H1 (cell line): ENCODE data around the gene LAT. TPM values are rescaled to one million over a fixed set of nuclear protein-coding genes. Genes with fewer than 3 reads are reported as not detected.
A peak's percentile ranks its signal among the peaks of the same experiment; 100 is the strongest.

ENCODE experiments used
- CTCF ChIA-PET: fragments of 300-600 bp; sonication (Branson Sonifier 250); formaldehyde crosslinking; loops from one replicate; lab custom pipeline; 2021; ENCODE audit not compliant: partially characterized antibody; lab: Charles Lee
- POLR2A ChIA-PET: fragments of 300-600 bp; sonication (Branson Sonifier 250); formaldehyde crosslinking; loops from one replicate; lab custom pipeline; 2021; ENCODE audit warnings: inconsistent platforms; ENCODE audit not compliant: partially characterized antibody; lab: Charles Lee
- DNase-seq, 2 experiments: peaks; one replicate each; pipeline versions ENCODE4 v3.0.0 to v3.0.0-alpha.2; 2010 to 2022; ENCODE audit warnings: low spot score in 2 of 2, low read depth in 1 of 2, mixed read lengths in 1 of 2
- FAIRE-seq: peaks from 2 replicates; lab custom pipeline; 2011; peaks lifted over from hg19 to GRCh38; lab: Jason Lieb, UNC
- H2AFZ ChIP-seq: 2 replicates; pipeline ENCODE4 v1.8.1; 2012; ENCODE audit warnings: low read length, inconsistent platforms
- H2AK5ac ChIP-seq: 2 replicates; pipeline ENCODE4 v1.6.1; 2013; ENCODE audit warnings: low read depth, low read length
- H2BK120ac ChIP-seq: replicated peaks from 2 replicates; pipeline ENCODE3; 2013; ENCODE audit warnings: low read depth, low read length, inconsistent platforms
- H2BK12ac ChIP-seq: 2 replicates; pipeline ENCODE4 v1.6.1; 2013; ENCODE audit warnings: low read depth, low read length
- H2BK15ac ChIP-seq: 2 replicates; pipeline ENCODE4 v1.6.1; 2013; ENCODE audit warnings: low read length
- H2BK20ac ChIP-seq: 2 replicates; pipeline ENCODE4 v1.6.1; 2013; ENCODE audit warnings: low read length
- H2BK5ac ChIP-seq: 2 replicates; pipeline ENCODE4 v1.6.1; 2013; ENCODE audit warnings: low read depth, low read length
- H3K14ac ChIP-seq: 2 replicates; pipeline ENCODE4 v1.6.1; 2013; ENCODE audit warnings: inconsistent platforms; ENCODE audit not compliant: insufficient read length
- H3K18ac ChIP-seq: 2 replicates; pipeline ENCODE4 v1.6.1; 2013; ENCODE audit warnings: low read length; ENCODE audit errors: extremely low read depth
- H3K23ac ChIP-seq: 2 replicates; pipeline ENCODE4 v1.6.1; 2013; ENCODE audit warnings: inconsistent platforms; ENCODE audit not compliant: insufficient read length
- H3K23me2 ChIP-seq: 2 replicates; pipeline ENCODE4 v1.6.1; 2013; ENCODE audit warnings: low read depth, low read length
- H3K27ac ChIP-seq: 2 replicates; pipeline ENCODE4 v1.6.1; 2011; ENCODE audit warnings: low read depth, low read length, inconsistent platforms
- H3K27me3 ChIP-seq, 4 experiments: replicated peaks in 1 of 4; 1 replicate in 1 of 4; 2 replicates in 3 of 4; pipeline versions ENCODE4 v1.6.1 to v1.8.1; 2011 to 2013; ENCODE audit warnings: low read length in 3 of 4, mild to moderate bottlenecking in 3 of 4, inconsistent platforms in 2 of 4, mixed read lengths in 2 of 4, moderate library complexity in 1 of 4; ENCODE audit not compliant: control insufficient read depth in 3 of 4, insufficient read depth in 3 of 4; ENCODE audit errors: extremely low read depth in 1 of 4
- H3K36me3 ChIP-seq, 4 experiments: 2 replicates each; pipeline versions ENCODE4 v1.6.1 to v1.8.1; 2011 to 2013; ENCODE audit warnings: mild to moderate bottlenecking in 4 of 4, low read length in 3 of 4, moderate library complexity in 2 of 4, control low read depth in 1 of 4, inconsistent platforms in 1 of 4; ENCODE audit not compliant: insufficient read depth in 4 of 4, control insufficient read depth in 2 of 4
- H3K4ac ChIP-seq: replicated peaks from 2 replicates; pipeline ENCODE3; 2013; ENCODE audit warnings: low read length, low read depth, mixed read lengths, inconsistent platforms; ENCODE audit not compliant: insufficient read length
- H3K4me1 ChIP-seq, 4 experiments: replicated peaks in 1 of 4; 1 replicate in 1 of 4; 2 replicates in 3 of 4; pipeline versions ENCODE4 v1.6.1 to v1.8.1; 2011 to 2013; ENCODE audit warnings: low read length in 3 of 4, inconsistent platforms in 2 of 4, mixed read lengths in 1 of 4; ENCODE audit not compliant: insufficient read depth in 4 of 4, control insufficient read depth in 3 of 4
- H3K4me2 ChIP-seq, 2 experiments: 2 replicates each; pipeline versions ENCODE4 v1.6.1 to v1.8.1; 2011 to 2013; ENCODE audit warnings: low read depth in 2 of 2, low read length in 2 of 2, control low read depth in 1 of 2, inconsistent platforms in 1 of 2, mild to moderate bottlenecking in 1 of 2; ENCODE audit not compliant: insufficient read depth in 1 of 2
- H3K4me3 ChIP-seq, 4 experiments: fragments of 200-600, 300-600 bp in 1 of 4; sonication (generic), shearing (Covaris generic), sonication (Bioruptor Twin) in 1 of 4; 2 replicates each; pipeline versions ENCODE4 v1.5.1 to v1.8.1; 2011 to 2016; ENCODE audit warnings: low read length in 4 of 4, low read depth in 3 of 4, control low read depth in 2 of 4, inconsistent platforms in 2 of 4, mild to moderate bottlenecking in 2 of 4, mixed read lengths in 1 of 4, moderate library complexity in 1 of 4; ENCODE audit not compliant: insufficient read depth in 2 of 4; ENCODE audit errors: extremely low read depth in 1 of 4
- H3K56ac ChIP-seq: replicated peaks from 2 replicates; pipeline ENCODE3; 2013; ENCODE audit warnings: low read depth, mild to moderate bottlenecking, mixed read lengths, low read length, inconsistent platforms; ENCODE audit not compliant: insufficient read length
- H3K79me1 ChIP-seq: 2 replicates; pipeline ENCODE4 v1.6.1; 2013; ENCODE audit warnings: low read depth, low read length, control low read depth
- H3K79me2 ChIP-seq, 2 experiments: 2 replicates each; pipeline versions ENCODE4 v1.6.1 to v1.8.1; 2012 to 2013; ENCODE audit warnings: low read length in 2 of 2, mild to moderate bottlenecking in 2 of 2, inconsistent platforms in 1 of 2; ENCODE audit not compliant: insufficient read depth in 2 of 2, control insufficient read depth in 1 of 2
- H3K9ac ChIP-seq, 4 experiments: replicated peaks in 1 of 4; 1 replicate in 1 of 4; 2 replicates in 3 of 4; pipeline versions ENCODE4 v1.6.1 to v1.8.1; 2011 to 2013; ENCODE audit warnings: low read depth in 3 of 4, low read length in 3 of 4, control low read depth in 2 of 4, mild to moderate bottlenecking in 2 of 4, moderate library complexity in 2 of 4, inconsistent platforms in 1 of 4; ENCODE audit errors: extremely low read depth in 1 of 4
- H3K9me3 ChIP-seq, 2 experiments: 2 replicates each; pipeline versions ENCODE4 v1.6.1 to v1.8.1; 2012 to 2013; ENCODE audit warnings: mild to moderate bottlenecking in 2 of 2, moderate library complexity in 2 of 2, control low read depth in 1 of 2, inconsistent platforms in 1 of 2, low read depth in 1 of 2, low read length in 1 of 2, mixed read lengths in 1 of 2; ENCODE audit not compliant: insufficient read depth in 2 of 2
- H4K20me1 ChIP-seq, 2 experiments: replicated peaks in 1 of 2; 2 replicates each; pipeline versions ENCODE3 to v1.8.1; 2011 to 2013; ENCODE audit warnings: inconsistent platforms in 2 of 2, low read length in 2 of 2, mild to moderate bottlenecking in 1 of 2; ENCODE audit not compliant: insufficient read depth in 2 of 2, control insufficient read depth in 1 of 2
- H4K5ac ChIP-seq: 2 replicates; pipeline ENCODE4 v1.6.1; 2013; ENCODE audit warnings: low read length, low read depth, mixed read lengths, inconsistent platforms; ENCODE audit not compliant: insufficient read length
- H4K8ac ChIP-seq: 2 replicates; pipeline ENCODE4 v1.8.0; 2013; ENCODE audit warnings: mild to moderate bottlenecking, moderate library complexity, low read length, inconsistent platforms; ENCODE audit not compliant: insufficient read depth; ENCODE audit errors: extremely low read depth
- H4K91ac ChIP-seq: replicated peaks from 2 replicates; pipeline ENCODE3; 2013; ENCODE audit warnings: low read length, mixed read lengths, inconsistent platforms; ENCODE audit not compliant: insufficient read length
- CTCF ChIP-seq, 3 experiments: IDR thresholded peaks; 1 replicate in 2 of 3; 2 replicates in 1 of 3; pipeline versions ENCODE4 v1.5.1 to v1.6.1; 2011; ENCODE audit warnings: low read length in 3 of 3, mild to moderate bottlenecking in 3 of 3, inconsistent platforms in 2 of 3, low read depth in 1 of 3, moderate library complexity in 1 of 3; ENCODE audit not compliant: insufficient read depth in 1 of 3; ENCODE audit errors: control extremely low read depth in 1 of 3
- EGR1 ChIP-seq: IDR thresholded peaks from 2 replicates; pipeline ENCODE4 v1.6.1; 2011; ENCODE audit warnings: low read depth, low read length, borderline replicate concordance
- EZH2 ChIP-seq: fragments of 200-600 bp; sonication (generic); IDR thresholded peaks from 2 replicates; pipeline ENCODE4 v1.7.1; 2012; ENCODE audit warnings: low read depth, mild to moderate bottlenecking, moderate library complexity, low read length, inconsistent platforms; ENCODE audit not compliant: severe bottlenecking
- HDAC6 ChIP-seq: IDR thresholded peaks from one replicate; pipeline ENCODE4 v1.7.1; 2012; ENCODE audit warnings: low read depth, mild to moderate bottlenecking, inconsistent platforms, low read length, moderate library complexity
- KDM5A ChIP-seq: fragments of 200-600 bp; IDR thresholded peaks from 2 replicates; pipeline ENCODE4 v1.7.1; 2012; ENCODE audit warnings: mild to moderate bottlenecking, low read length, inconsistent platforms, mixed read lengths
- RAD21 ChIP-seq, 2 experiments: IDR thresholded peaks in 1 of 2; conservative IDR thresholded peaks in 1 of 2; 2 replicates each; pipeline ENCODE4 v1.6.1; 2011; ENCODE audit warnings: low read depth in 2 of 2, low read length in 2 of 2, improper control_type of control experiment in 1 of 2, inconsistent platforms in 1 of 2, mild to moderate bottlenecking in 1 of 2, moderate library complexity in 1 of 2
- SIN3A ChIP-seq, 2 experiments: IDR thresholded peaks in 1 of 2; conservative IDR thresholded peaks in 1 of 2; 2 replicates each; pipeline ENCODE4 v1.6.1; 2011 to 2012; ENCODE audit warnings: low read length in 2 of 2, improper control_type of control experiment in 1 of 2, low read depth in 1 of 2, mild to moderate bottlenecking in 1 of 2
- WGBS, 2 experiments: shearing (Covaris generic) in 1 of 2; methylation state at CpG; one replicate each; pipeline versions ENCODE4 v1.1.6 to v1.1.7; 2013 to 2015; ENCODE audit warnings: low lambda C conversion rate in 2 of 2, mixed read lengths in 2 of 2, inconsistent platforms in 1 of 2, low coverage in 1 of 2, missing lambda C conversion rate in 1 of 2; ENCODE audit not compliant: insufficient replicate concordance in 2 of 2, insufficient coverage in 1 of 2, insufficient read length in 1 of 2; ENCODE audit errors: extremely low coverage in 1 of 2, missing lambda C conversion rate in 1 of 2; 5-methylcytosine and 5-hydroxymethylcytosine counted together
- polyA plus RNA-seq, 7 experiments: library from polyadenylated mRNA; depleted of rRNA in 3 of 7; stranded (reverse) in 5 of 7; unstranded in 2 of 7; fragments of >200 nt in 5 of 7; fragments of 200-250 nt in 2 of 7; gene quantifications; 1 replicate in 5 of 7; 2 replicates in 1 of 7; 4 replicates in 1 of 7; pipeline versions ENCODE4 v1.2.1 to v1.2.3, GENCODE V29; 2011 to 2013; ENCODE audit warnings: missing spikeins in 2 of 7, mixed read lengths in 2 of 7
- total RNA-seq: library from RNA; stranded (reverse); fragmentation: NEBNext Ultra II Directional; extraction: Animal tissue kit (Norgen Biotek cat#: 25700); gene quantifications from 2 replicates; pipeline ENCODE4 v1.2.1, GENCODE V29; 2021
- TF ChIP-seq, protein P1 (sequence below): IDR thresholded peaks from 2 replicates; pipeline ENCODE4 v1.6.1; 2012; ENCODE audit warnings: inconsistent platforms

Gene LAT
- total and polyA plus RNA-seq, 2 of the 8 experiments (the other 6 are each of a cell fraction or from before 2014, with no cell fraction given), result 2.7 to 3.4 TPM

DNA sequence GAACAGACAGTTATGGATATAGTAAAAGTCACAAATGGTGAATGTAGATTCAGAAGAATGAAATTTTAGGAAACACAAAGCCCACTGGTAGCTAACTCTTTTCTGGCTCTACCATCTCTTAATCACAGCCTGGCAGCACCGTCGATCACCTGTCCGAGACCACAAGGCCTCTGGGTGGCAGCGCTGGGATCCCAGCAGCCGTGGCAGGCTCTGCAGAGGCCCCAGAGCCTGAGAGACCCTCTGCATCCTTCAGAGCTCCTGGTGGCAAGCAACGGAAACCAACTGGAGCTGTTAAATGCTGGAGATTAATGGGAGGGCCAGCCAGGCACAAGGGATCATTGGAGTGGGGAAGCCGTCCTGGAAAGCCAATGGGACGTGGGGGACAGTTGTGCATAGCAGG is 26.3 kb downstream of the LAT start:
- H4K8ac ChIP-seq, result no peak overlapping the region; the same call in 1 of the 2 replicates
- H4K91ac ChIP-seq, result no peak overlapping the region
- peaks cover 2% of the 10 kb centered on the region; the same call in 1 of the 2 replicates for H3K23me2 ChIP-seq
- H3K79me2 ChIP-seq, result no peaks in the 10 kb centered on the region
- no peak for FAIRE-seq
- no peak overlapping the region for H3K14ac ChIP-seq
- H3K56ac ChIP-seq, result no peak overlapping the region
- H3K9me3 ChIP-seq, result no peaks in the 10 kb centered on the region
- no peak overlapping the region for H2AFZ ChIP-seq
- H2BK20ac ChIP-seq, result no peak overlapping the region
- TF ChIP-seq HDAC6 (no peak), KDM5A (no peak), EZH2 (no peak), EGR1 (peak; percentile 25; the same call in 1 of the 2 replicates), SIN3A (conservative IDR thresholded peaks at IDR 0.05 in 1 of 2, IDR thresholded peaks at IDR 0.05 in 1 of 2; ENCODE audit: low read depth in 1 of 2, low read length in 2 of 2) (0 out of 4 replicates have a peak, but pooled peaks of 1 of the 2 experiments have one; percentile 23), CTCF (IDR thresholded peaks at IDR 0.05; ENCODE audit: control extremely low read depth in 1 of 3, insufficient read depth in 1 of 3, low read depth in 1 of 3, low read length in 3 of 3) (peak; percentile 63 to 66 (median 64)), RAD21 (IDR thresholded peaks at IDR 0.05 in 1 of 2, conservative IDR thresholded peaks at IDR 0.05 in 1 of 2; ENCODE audit: low read depth in 2 of 2, low read length in 2 of 2) (peak; percentile 56 to 66)
- TF ChIP-seq, protein P1, sequence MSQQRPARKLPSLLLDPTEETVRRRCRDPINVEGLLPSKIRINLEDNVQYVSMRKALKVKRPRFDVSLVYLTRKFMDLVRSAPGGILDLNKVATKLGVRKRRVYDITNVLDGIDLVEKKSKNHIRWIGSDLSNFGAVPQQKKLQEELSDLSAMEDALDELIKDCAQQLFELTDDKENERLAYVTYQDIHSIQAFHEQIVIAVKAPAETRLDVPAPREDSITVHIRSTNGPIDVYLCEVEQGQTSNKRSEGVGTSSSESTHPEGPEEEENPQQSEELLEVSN, result no peak
- TF ChIP-seq, all 59 proteins: peak for 4
- POLR2A ChIA-PET, result no interaction called here
- Histone ChIP-seq H3K4me1 (peaks cover 0 to 1% (median 0%) of the 10 kb centered on the region in 4 experiments; a peak in 2 of 7 replicates), H3K4me2 (no peak overlapping the region), H3K23ac (no peak overlapping the region), H3K9ac (no peak overlapping the region), H3K79me1 (no peaks in the 10 kb centered on the region), H3K18ac (no peak overlapping the region), H4K20me1 (no peaks in the 10 kb centered on the region), H3K36me3 (no peaks in the 10 kb centered on the region), H4K5ac (no peak overlapping the region), H2BK12ac (no peak overlapping the region), H3K4ac (no peak overlapping the region), H3K4me3 (no peak overlapping the region), H3K27me3 (no peaks in the 10 kb centered on the region), H2AK5ac (no peak overlapping the region), H2BK120ac (no peak overlapping the region), H2BK15ac (no peak overlapping the region), H3K27ac (no peak overlapping the region), H2BK5ac (no peak overlapping the region)
- DNase-seq, result peak; percentile 19 to 61
- WGBS, 2 experiments, result 66% methylated on average over 8 of the region's 8 CpGs; no CpG with 5 or more reads in 1 of the 2 experiments
- CTCF ChIA-PET, result interaction anchor here (1.0 to 2.4 kb wide), 7 partner anchors 10 to 33 kb away, joined by 3 to 15 read pairs (median 3); no protein-coding TSS in a partner anchor
